GM12878 (cell line): ENCODE results near the gene LSAMP. TPM values are rescaled to one million over a fixed set of nuclear protein-coding genes. Genes with fewer than 3 reads are reported as not detected.

ENCODE experiments used
- ATAC-seq: fragments of 200-7000 bp; cut with Tn5 transposase; 3 replicates; pipeline ENCODE4 v1.9.1; 2020; ENCODE audit warnings: mild to moderate bottlenecking, moderate library complexity
- BruUV-seq: library from RNA; stranded (reverse); fragments of 400-500 nt; replicated peaks from 2 replicates; lab custom pipeline; 2021; lab: Mats Ljungman, UMichigan
- CTCF ChIA-PET: fragments of 300-600 bp; sonication (Branson Sonifier 250); formaldehyde crosslinking; extraction: SDS; loops from one replicate; lab custom pipeline; 2021; ENCODE audit warnings: inconsistent platforms; lab: Yijun Ruan, JAX
- POLR2A ChIA-PET: fragments of 350-600 bp; formaldehyde crosslinking; extraction: SDS; loops from one replicate; lab custom pipeline; 2021; ENCODE audit warnings: inconsistent platforms; lab: Charles Lee
- RAD21 ChIA-PET: fragments of 300-600 bp; sonication (Branson Sonifier 250); formaldehyde crosslinking; loops from one replicate; lab custom pipeline; 2023; ENCODE audit warnings: antibody characterized with exemption; ENCODE audit not compliant: unreplicated experiment; lab: Charles Lee
- SMC1A ChIA-PET: fragments of 300-600 bp; sonication (Branson Sonifier 250); formaldehyde crosslinking; loops from one replicate; lab custom pipeline; 2023; ENCODE audit not compliant: unreplicated experiment, uncharacterized antibody; lab: Charles Lee
- DNase-seq: peaks from one replicate; pipeline ENCODE4 v3.0.0-alpha.2; 2011; ENCODE audit warnings: low read depth, low spot score
- FAIRE-seq: peaks from 3 replicates; lab custom pipeline; 2011; peaks lifted over from hg19 to GRCh38; lab: Jason Lieb, UNC
- H2AFZ ChIP-seq: 2 replicates; pipeline ENCODE4 v1.6.0; 2011; ENCODE audit warnings: low read depth, low read length, control low read depth; ENCODE audit not compliant: control insufficient read depth
- H3K27ac ChIP-seq: 2 replicates; pipeline ENCODE4 v1.5.1; 2011; ENCODE audit warnings: control low read depth; ENCODE audit not compliant: control insufficient read depth, insufficient read depth
- H3K27me3 ChIP-seq, 2 experiments: replicated peaks in 1 of 2; 2 replicates each; pipeline versions ENCODE4 v1.6.0 to v1.6.1; 2011; ENCODE audit warnings: low read length in 1 of 2; ENCODE audit not compliant: control insufficient read depth in 2 of 2, insufficient read depth in 2 of 2
- H3K36me3 ChIP-seq, 2 experiments: 2 replicates each; pipeline ENCODE4 v1.5.1; 2011; ENCODE audit warnings: low read length in 1 of 2; ENCODE audit not compliant: control insufficient read depth in 2 of 2, insufficient read depth in 2 of 2
- H3K4me1 ChIP-seq: 2 replicates; pipeline ENCODE4 v1.6.1; 2011; ENCODE audit warnings: mild to moderate bottlenecking, low read length, moderate library complexity, mixed read lengths; ENCODE audit not compliant: control insufficient read depth, insufficient read depth
- H3K4me2 ChIP-seq: 2 replicates; pipeline ENCODE4 v1.6.0; 2011; ENCODE audit warnings: control low read depth; ENCODE audit not compliant: control insufficient read depth, insufficient read depth
- H3K4me3 ChIP-seq: fragments of 200-600 bp; sonication (generic); 2 replicates; pipeline ENCODE4 v1.5.1; 2016
- H3K79me2 ChIP-seq: 2 replicates; pipeline ENCODE4 v1.6.0; 2011; ENCODE audit warnings: low read length; ENCODE audit not compliant: control insufficient read depth, insufficient read depth
- H3K9ac ChIP-seq: 2 replicates; pipeline ENCODE4 v1.8.0; 2011; ENCODE audit warnings: low read length, control low read depth, mixed read lengths; ENCODE audit not compliant: control insufficient read depth, insufficient read depth
- H3K9me3 ChIP-seq: replicated peaks from 3 replicates; pipeline ENCODE4 v1.5.1; 2011; ENCODE audit warnings: mild to moderate bottlenecking, low read length; ENCODE audit not compliant: control insufficient read depth, insufficient read depth
- H4K20me1 ChIP-seq: 2 replicates; pipeline ENCODE4 v1.6.0; 2011; ENCODE audit not compliant: control insufficient read depth, insufficient read depth
- ATF7 ChIP-seq: fragments of 450-650 bp; IDR thresholded peaks from 2 replicates; pipeline ENCODE4 v1.6.1; 2016; ENCODE audit warnings: low read depth, mild to moderate bottlenecking
- BHLHE40 ChIP-seq, 2 experiments: fragments of 450-650 bp in 1 of 2; IDR thresholded peaks; 2 replicates each; pipeline ENCODE4 v1.6.1; 2011 to 2017; ENCODE audit warnings: low read depth in 2 of 2, borderline replicate concordance in 1 of 2, improper control_type of control experiment in 1 of 2, low read length in 1 of 2, mild to moderate bottlenecking in 1 of 2
- BMI1 ChIP-seq: fragments of 450-650 bp; IDR thresholded peaks from 2 replicates; pipeline ENCODE4 v1.6.1; 2016; ENCODE audit warnings: mild to moderate bottlenecking, moderate library complexity, borderline replicate concordance
- ESRRA ChIP-seq: IDR thresholded peaks from 2 replicates; pipeline ENCODE4 v1.6.1; 2012; ENCODE audit warnings: mild to moderate bottlenecking, low read length, improper control_type of control experiment
- JUNB ChIP-seq: IDR thresholded peaks from 2 replicates; pipeline ENCODE4 v1.6.1; 2016; ENCODE audit warnings: antibody characterized with exemption, mild to moderate bottlenecking
- RUNX3 ChIP-seq: IDR thresholded peaks from 2 replicates; pipeline ENCODE4 v1.6.1; 2012; ENCODE audit warnings: low read length, inconsistent platforms
- SP1 ChIP-seq: IDR thresholded peaks from one replicate; pipeline ENCODE4 v1.6.1; 2011; ENCODE audit warnings: low read depth, low read length
- WGBS: methylation state at CpG from one replicate; pipeline ENCODE4 v1.1.6; 2016; ENCODE audit warnings: low lambda C conversion rate; ENCODE audit not compliant: insufficient replicate concordance, insufficient coverage; ENCODE audit errors: missing lambda C conversion rate; 5-methylcytosine and 5-hydroxymethylcytosine counted together
- in situ Hi-C: fragments of 300-500 bp; cut with MboI; formaldehyde crosslinking; loops from 9 replicates; pipeline ENCODE4 v1.14.3; 2018; ENCODE audit warnings: mixed read lengths
- intact Hi-C: fragments of 100-400 bp; cut with micrococcal nuclease; formaldehyde crosslinking; loops from one replicate; pipeline ENCODE4 v1.14.2; 2022; ENCODE audit not compliant: unreplicated experiment
- polyA plus RNA-seq, 11 experiments: library from polyadenylated mRNA; depleted of rRNA in 4 of 11; unstranded in 6 of 11; stranded (reverse) in 5 of 11; fragments of >200 nt; fragmentation: Nextera tagmentation in 4 of 11; fragmentation: Illumina TruSeq in 1 of 11; extraction: Ambion mirVana in 4 of 11; extraction: Trizol in 1 of 11; gene quantifications; 1 replicate in 1 of 11; 2 replicates in 10 of 11; pipeline versions ENCODE4 v1.2.1 to v1.2.3, GENCODE V29; 2011 to 2016; ENCODE audit warnings: inconsistent platforms in 2 of 11, missing spikeins in 2 of 11, low read depth in 1 of 11
- total RNA-seq, 4 experiments: library from RNA; depleted of rRNA in 3 of 4; stranded (reverse); fragments of >200 nt in 3 of 4; fragmentation: Illumina TruSeq in 1 of 4; extraction: Trizol in 1 of 4; gene quantifications; 2 replicates each; pipeline versions ENCODE4 v1.2.1 to v1.2.3, GENCODE V29; 2013 to 2021
- TF ChIP-seq, protein P1 (sequence below): fragments of 450-650 bp; IDR thresholded peaks from 2 replicates; pipeline ENCODE4 v1.6.1; 2017; ENCODE audit warnings: mild to moderate bottlenecking, moderate library complexity
- TF ChIP-seq, protein P2 (sequence below): IDR thresholded peaks from 2 replicates; pipeline ENCODE4 v1.6.1; 2012; ENCODE audit warnings: low read depth, low read length, improper control_type of control experiment
- TF ChIP-seq, protein P3 (sequence below): fragments of 150-350 bp; IDR thresholded peaks from 2 replicates; pipeline ENCODE4 v1.6.1; 2016; ENCODE audit warnings: low read depth, low read length
- TF ChIP-seq, protein P4 (sequence below): fragments of 450-650 bp; IDR thresholded peaks from 2 replicates; pipeline ENCODE4 v1.6.1; 2016; ENCODE audit warnings: mild to moderate bottlenecking
- TF ChIP-seq, protein P5 (sequence below), 3 experiments: IDR thresholded peaks in 2 of 3; conservative IDR thresholded peaks in 1 of 3; 2 replicates each; pipeline ENCODE4 v1.5.1; 2011; ENCODE audit warnings: low read depth in 3 of 3, low read length in 3 of 3, mild to moderate bottlenecking in 3 of 3, control low read depth in 2 of 3, moderate library complexity in 2 of 3, inconsistent platforms in 1 of 3, mixed read lengths in 1 of 3; ENCODE audit not compliant: control insufficient read depth in 2 of 3, insufficient read depth in 1 of 3; ENCODE audit errors: extremely low read depth in 1 of 3

Gene LSAMP
- total and polyA plus RNA-seq, 10 of the 15 experiments (the other 5 are each of a cell fraction or from before 2014, with no cell fraction given): 2.0 to 12.7 (median 6.5) TPM

DNA sequence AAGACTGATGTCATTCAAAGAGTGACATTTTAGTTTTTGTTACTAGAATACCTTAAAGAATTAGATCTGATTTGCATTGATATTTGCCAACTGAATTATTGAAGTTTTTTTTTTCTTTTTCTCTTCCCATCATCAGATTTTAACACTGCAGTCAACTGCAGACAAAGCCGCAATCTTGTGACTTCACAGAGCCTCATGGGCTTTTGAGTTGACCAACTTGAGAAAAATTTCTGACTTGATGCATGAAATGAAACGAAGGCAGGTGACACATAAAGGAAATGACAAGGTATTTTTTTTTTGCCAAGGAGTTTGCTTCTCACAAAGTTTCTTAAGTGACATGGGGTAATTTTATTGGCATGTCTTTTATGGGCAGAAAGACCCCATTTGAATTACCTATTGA is 438.3 kb downstream of the LSAMP start:
- H2AFZ ChIP-seq: no peak overlapping the region
- intact Hi-C loops (no loop called here), in situ Hi-C loops (no loop called here)
- ATAC-seq: peak; percentile 63
- no peaks in the 10 kb centered on the region for H3K9me3 ChIP-seq
- ChIA-PET POLR2A (interaction anchor here (1.4 kb wide), 1 partner anchor 49 kb away, joined by 4 read pairs; no protein-coding TSS in a partner anchor), SMC1A (no interaction called here), CTCF (no interaction called here), RAD21 (no interaction called here)
- no peaks in the 10 kb centered on the region for H3K4me1 ChIP-seq
- no peak overlapping the region for H3K27ac ChIP-seq
- WGBS: 4% methylated on average over 2 of the region's 2 CpGs
- no peak overlapping the region for H3K4me3 ChIP-seq
- BruUV-seq: no TSS peak
- H4K20me1 ChIP-seq: no peaks in the 10 kb centered on the region
- FAIRE-seq: no peak
- no peaks in the 10 kb centered on the region for H3K27me3 ChIP-seq
- H3K4me2 ChIP-seq: no peak overlapping the region
- H3K9ac ChIP-seq: no peak overlapping the region
- DNase-seq: no peak
- no peaks in the 10 kb centered on the region for H3K36me3 ChIP-seq
- no peaks in the 10 kb centered on the region for H3K79me2 ChIP-seq
- TF ChIP-seq, protein P1, sequence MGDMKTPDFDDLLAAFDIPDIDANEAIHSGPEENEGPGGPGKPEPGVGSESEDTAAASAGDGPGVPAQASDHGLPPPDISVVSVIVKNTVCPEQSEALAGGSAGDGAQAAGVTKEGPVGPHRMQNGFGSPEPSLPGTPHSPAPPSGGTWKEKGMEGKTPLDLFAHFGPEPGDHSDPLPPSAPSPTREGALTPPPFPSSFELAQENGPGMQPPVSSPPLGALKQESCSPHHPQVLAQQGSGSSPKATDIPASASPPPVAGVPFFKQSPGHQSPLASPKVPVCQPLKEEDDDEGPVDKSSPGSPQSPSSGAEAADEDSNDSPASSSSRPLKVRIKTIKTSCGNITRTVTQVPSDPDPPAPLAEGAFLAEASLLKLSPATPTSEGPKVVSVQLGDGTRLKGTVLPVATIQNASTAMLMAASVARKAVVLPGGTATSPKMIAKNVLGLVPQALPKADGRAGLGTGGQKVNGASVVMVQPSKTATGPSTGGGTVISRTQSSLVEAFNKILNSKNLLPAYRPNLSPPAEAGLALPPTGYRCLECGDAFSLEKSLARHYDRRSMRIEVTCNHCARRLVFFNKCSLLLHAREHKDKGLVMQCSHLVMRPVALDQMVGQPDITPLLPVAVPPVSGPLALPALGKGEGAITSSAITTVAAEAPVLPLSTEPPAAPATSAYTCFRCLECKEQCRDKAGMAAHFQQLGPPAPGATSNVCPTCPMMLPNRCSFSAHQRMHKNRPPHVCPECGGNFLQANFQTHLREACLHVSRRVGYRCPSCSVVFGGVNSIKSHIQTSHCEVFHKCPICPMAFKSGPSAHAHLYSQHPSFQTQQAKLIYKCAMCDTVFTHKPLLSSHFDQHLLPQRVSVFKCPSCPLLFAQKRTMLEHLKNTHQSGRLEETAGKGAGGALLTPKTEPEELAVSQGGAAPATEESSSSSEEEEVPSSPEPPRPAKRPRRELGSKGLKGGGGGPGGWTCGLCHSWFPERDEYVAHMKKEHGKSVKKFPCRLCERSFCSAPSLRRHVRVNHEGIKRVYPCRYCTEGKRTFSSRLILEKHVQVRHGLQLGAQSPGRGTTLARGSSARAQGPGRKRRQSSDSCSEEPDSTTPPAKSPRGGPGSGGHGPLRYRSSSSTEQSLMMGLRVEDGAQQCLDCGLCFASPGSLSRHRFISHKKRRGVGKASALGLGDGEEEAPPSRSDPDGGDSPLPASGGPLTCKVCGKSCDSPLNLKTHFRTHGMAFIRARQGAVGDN: peak; percentile 31; the same call in 1 of the 2 replicates
- peak; percentile 64 for TF ChIP-seq ATF7
- TF ChIP-seq, protein P2, sequence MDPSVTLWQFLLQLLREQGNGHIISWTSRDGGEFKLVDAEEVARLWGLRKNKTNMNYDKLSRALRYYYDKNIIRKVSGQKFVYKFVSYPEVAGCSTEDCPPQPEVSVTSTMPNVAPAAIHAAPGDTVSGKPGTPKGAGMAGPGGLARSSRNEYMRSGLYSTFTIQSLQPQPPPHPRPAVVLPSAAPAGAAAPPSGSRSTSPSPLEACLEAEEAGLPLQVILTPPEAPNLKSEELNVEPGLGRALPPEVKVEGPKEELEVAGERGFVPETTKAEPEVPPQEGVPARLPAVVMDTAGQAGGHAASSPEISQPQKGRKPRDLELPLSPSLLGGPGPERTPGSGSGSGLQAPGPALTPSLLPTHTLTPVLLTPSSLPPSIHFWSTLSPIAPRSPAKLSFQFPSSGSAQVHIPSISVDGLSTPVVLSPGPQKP: no peak
- TF ChIP-seq, protein P3, sequence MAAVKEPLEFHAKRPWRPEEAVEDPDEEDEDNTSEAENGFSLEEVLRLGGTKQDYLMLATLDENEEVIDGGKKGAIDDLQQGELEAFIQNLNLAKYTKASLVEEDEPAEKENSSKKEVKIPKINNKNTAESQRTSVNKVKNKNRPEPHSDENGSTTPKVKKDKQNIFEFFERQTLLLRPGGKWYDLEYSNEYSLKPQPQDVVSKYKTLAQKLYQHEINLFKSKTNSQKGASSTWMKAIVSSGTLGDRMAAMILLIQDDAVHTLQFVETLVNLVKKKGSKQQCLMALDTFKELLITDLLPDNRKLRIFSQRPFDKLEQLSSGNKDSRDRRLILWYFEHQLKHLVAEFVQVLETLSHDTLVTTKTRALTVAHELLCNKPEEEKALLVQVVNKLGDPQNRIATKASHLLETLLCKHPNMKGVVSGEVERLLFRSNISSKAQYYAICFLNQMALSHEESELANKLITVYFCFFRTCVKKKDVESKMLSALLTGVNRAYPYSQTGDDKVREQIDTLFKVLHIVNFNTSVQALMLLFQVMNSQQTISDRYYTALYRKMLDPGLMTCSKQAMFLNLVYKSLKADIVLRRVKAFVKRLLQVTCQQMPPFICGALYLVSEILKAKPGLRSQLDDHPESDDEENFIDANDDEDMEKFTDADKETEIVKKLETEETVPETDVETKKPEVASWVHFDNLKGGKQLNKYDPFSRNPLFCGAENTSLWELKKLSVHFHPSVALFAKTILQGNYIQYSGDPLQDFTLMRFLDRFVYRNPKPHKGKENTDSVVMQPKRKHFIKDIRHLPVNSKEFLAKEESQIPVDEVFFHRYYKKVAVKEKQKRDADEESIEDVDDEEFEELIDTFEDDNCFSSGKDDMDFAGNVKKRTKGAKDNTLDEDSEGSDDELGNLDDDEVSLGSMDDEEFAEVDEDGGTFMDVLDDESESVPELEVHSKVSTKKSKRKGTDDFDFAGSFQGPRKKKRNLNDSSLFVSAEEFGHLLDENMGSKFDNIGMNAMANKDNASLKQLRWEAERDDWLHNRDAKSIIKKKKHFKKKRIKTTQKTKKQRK: no peak
- TF ChIP-seq JUNB: peak; percentile 32; the same call in 1 of the 2 replicates
- peak in 1 of 2 experiments; percentile 51; a peak in 1 of 4 replicates for TF ChIP-seq BHLHE40 (IDR thresholded peaks at IDR 0.05; ENCODE audit: borderline replicate concordance in 1 of 2, low read depth in 2 of 2, low read length in 1 of 2)
- TF ChIP-seq BMI1: peak; percentile 27; the same call in 1 of the 2 replicates
- TF ChIP-seq RUNX3: peak; percentile 26; the same call in 1 of the 2 replicates
- TF ChIP-seq ESRRA: no peak
- TF ChIP-seq, protein P4, sequence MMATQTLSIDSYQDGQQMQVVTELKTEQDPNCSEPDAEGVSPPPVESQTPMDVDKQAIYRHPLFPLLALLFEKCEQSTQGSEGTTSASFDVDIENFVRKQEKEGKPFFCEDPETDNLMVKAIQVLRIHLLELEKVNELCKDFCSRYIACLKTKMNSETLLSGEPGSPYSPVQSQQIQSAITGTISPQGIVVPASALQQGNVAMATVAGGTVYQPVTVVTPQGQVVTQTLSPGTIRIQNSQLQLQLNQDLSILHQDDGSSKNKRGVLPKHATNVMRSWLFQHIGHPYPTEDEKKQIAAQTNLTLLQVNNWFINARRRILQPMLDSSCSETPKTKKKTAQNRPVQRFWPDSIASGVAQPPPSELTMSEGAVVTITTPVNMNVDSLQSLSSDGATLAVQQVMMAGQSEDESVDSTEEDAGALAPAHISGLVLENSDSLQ: peak; percentile 19; the same call in 1 of the 2 replicates
- TF ChIP-seq, protein P5, sequence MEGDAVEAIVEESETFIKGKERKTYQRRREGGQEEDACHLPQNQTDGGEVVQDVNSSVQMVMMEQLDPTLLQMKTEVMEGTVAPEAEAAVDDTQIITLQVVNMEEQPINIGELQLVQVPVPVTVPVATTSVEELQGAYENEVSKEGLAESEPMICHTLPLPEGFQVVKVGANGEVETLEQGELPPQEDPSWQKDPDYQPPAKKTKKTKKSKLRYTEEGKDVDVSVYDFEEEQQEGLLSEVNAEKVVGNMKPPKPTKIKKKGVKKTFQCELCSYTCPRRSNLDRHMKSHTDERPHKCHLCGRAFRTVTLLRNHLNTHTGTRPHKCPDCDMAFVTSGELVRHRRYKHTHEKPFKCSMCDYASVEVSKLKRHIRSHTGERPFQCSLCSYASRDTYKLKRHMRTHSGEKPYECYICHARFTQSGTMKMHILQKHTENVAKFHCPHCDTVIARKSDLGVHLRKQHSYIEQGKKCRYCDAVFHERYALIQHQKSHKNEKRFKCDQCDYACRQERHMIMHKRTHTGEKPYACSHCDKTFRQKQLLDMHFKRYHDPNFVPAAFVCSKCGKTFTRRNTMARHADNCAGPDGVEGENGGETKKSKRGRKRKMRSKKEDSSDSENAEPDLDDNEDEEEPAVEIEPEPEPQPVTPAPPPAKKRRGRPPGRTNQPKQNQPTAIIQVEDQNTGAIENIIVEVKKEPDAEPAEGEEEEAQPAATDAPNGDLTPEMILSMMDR (IDR thresholded peaks at IDR 0.05 in 2 of 3, conservative IDR thresholded peaks at IDR 0.05 in 1 of 3; ENCODE audit: control insufficient read depth in 2 of 3, extremely low read depth in 1 of 3, insufficient read depth in 1 of 3, low read depth in 3 of 3, low read length in 3 of 3): no peak
- TF ChIP-seq SP1: no peak
